ENCODE measurements around the gene HTR3D.
"Not testable (repeated sequence)": the region's sequence is repeated elsewhere in the genome, so short reads cannot be mapped to it uniquely, and the experiment has no call there.

The HTR3D gene

GRCh38 chr3:184005941-184006507 lies 25.5 kb upstream of the HTR3D start:
- no peak overlapping the region for H3K9ac ChIP-seq (ENCODE audit: low read length)
- no peaks in the 10 kb centered on the region for H3K27me3 ChIP-seq (ENCODE audit: control insufficient read depth, insufficient read depth, low read length)
- no peak overlapping the region for H3K27ac ChIP-seq (ENCODE audit: low read depth, low read length)
- no peak overlapping the region for H3K4me3 ChIP-seq (ENCODE audit: low read length)
- H3K4me1 ChIP-seq (ENCODE audit: control insufficient read depth, insufficient read depth, low read length), result no peaks in the 10 kb centered on the region
- H3K36me3 ChIP-seq (ENCODE audit: control insufficient read depth, insufficient read depth, low read length), result no peaks in the 10 kb centered on the region

GRCh38 chr3:184007143-184007813 lies 24.3 kb upstream of the HTR3D start:
- not testable (repeated sequence) for H3K36me3 ChIP-seq (ENCODE audit: control insufficient read depth, insufficient read depth, low read length); H3K4me3 ChIP-seq (ENCODE audit: low read length); H3K4me1 ChIP-seq (ENCODE audit: control insufficient read depth, insufficient read depth, low read length); H3K9ac ChIP-seq (ENCODE audit: low read length); H3K27ac ChIP-seq (ENCODE audit: low read depth, low read length); H3K27me3 ChIP-seq (ENCODE audit: control insufficient read depth, insufficient read depth, low read length)

- Histone ChIP-seq H3K9ac (ENCODE audit: low read length) (no peak overlapping the region), H3K27me3 (ENCODE audit: control insufficient read depth, insufficient read depth, low read length) (no peaks in the 10 kb centered on the region), H3K4me1 (ENCODE audit: control insufficient read depth, insufficient read depth, low read length) (no peaks in the 10 kb centered on the region), H3K36me3 (ENCODE audit: control insufficient read depth, insufficient read depth, low read length) (peaks cover 4% of the 10 kb centered on the region), H3K27ac (ENCODE audit: low read depth, low read length) (no peak overlapping the region), H3K4me3 (ENCODE audit: low read length) (no peak overlapping the region)
These were observed 23.4 kb upstream of the HTR3D start for GRCh38 chr3:184008161-184008560.

GRCh38 chr3:184011230-184011876 lies 20.2 kb upstream of the HTR3D start:
- Histone ChIP-seq H3K4me3 (ENCODE audit: low read length) (no peak overlapping the region), H3K27ac (ENCODE audit: low read depth, low read length) (no peak overlapping the region), H3K36me3 (ENCODE audit: control insufficient read depth, insufficient read depth, low read length) (peaks cover 4% of the 10 kb centered on the region), H3K9ac (ENCODE audit: low read length) (no peak overlapping the region), H3K4me1 (ENCODE audit: control insufficient read depth, insufficient read depth, low read length) (peaks cover 7% of the 10 kb centered on the region), H3K27me3 (ENCODE audit: control insufficient read depth, insufficient read depth, low read length) (no peaks in the 10 kb centered on the region)

GRCh38 chr3:184011937-184012889 lies 19.3 kb upstream of the HTR3D start:
- H3K4me3 ChIP-seq (ENCODE audit: low read length), result no peak overlapping the region
- peaks cover 10% of the 10 kb centered on the region for H3K4me1 ChIP-seq (ENCODE audit: control insufficient read depth, insufficient read depth, low read length)
- H3K27me3 ChIP-seq (ENCODE audit: control insufficient read depth, insufficient read depth, low read length), result no peaks in the 10 kb centered on the region
- no peak overlapping the region for H3K9ac ChIP-seq (ENCODE audit: low read length)
- H3K27ac ChIP-seq (ENCODE audit: low read depth, low read length), result no peak overlapping the region
- peaks cover 4% of the 10 kb centered on the region for H3K36me3 ChIP-seq (ENCODE audit: control insufficient read depth, insufficient read depth, low read length)

GRCh38 chr3:184015381-184016019 lies 16.0 kb upstream of the HTR3D start:
- no peaks in the 10 kb centered on the region for H3K27me3 ChIP-seq (ENCODE audit: control insufficient read depth, insufficient read depth, low read length)
- peaks cover 10% of the 10 kb centered on the region for H3K4me1 ChIP-seq (ENCODE audit: control insufficient read depth, insufficient read depth, low read length)
- H3K27ac ChIP-seq (ENCODE audit: low read depth, low read length), result no peak overlapping the region
- no peak overlapping the region for H3K9ac ChIP-seq (ENCODE audit: low read length)
- peaks cover 4% of the 10 kb centered on the region for H3K36me3 ChIP-seq (ENCODE audit: control insufficient read depth, insufficient read depth, low read length)
- H3K4me3 ChIP-seq (ENCODE audit: low read length), result no peak overlapping the region

- Histone ChIP-seq H3K27ac (ENCODE audit: low read depth, low read length) (no peak overlapping the region), H3K27me3 (ENCODE audit: control insufficient read depth, insufficient read depth, low read length) (no peaks in the 10 kb centered on the region), H3K4me3 (ENCODE audit: low read length) (peak overlapping the region; percentile 24), H3K36me3 (ENCODE audit: control insufficient read depth, insufficient read depth, low read length) (peaks cover 3% of the 10 kb centered on the region), H3K4me1 (ENCODE audit: control insufficient read depth, insufficient read depth, low read length) (peaks cover 10% of the 10 kb centered on the region), H3K9ac (ENCODE audit: low read length) (no peak overlapping the region)
These were observed 15.4 kb upstream of the HTR3D start for GRCh38 chr3:184016169-184016570.

GRCh38 chr3:184016811-184017671 lies 14.5 kb upstream of the HTR3D start:
- peak overlapping the region; percentile 46 for H3K9ac ChIP-seq (ENCODE audit: low read length)
- H3K36me3 ChIP-seq (ENCODE audit: control insufficient read depth, insufficient read depth, low read length), result no peaks in the 10 kb centered on the region
- peaks cover 10% of the 10 kb centered on the region for H3K4me1 ChIP-seq (ENCODE audit: control insufficient read depth, insufficient read depth, low read length)
- peak overlapping the region; percentile 100 for H3K4me3 ChIP-seq (ENCODE audit: low read length)
- H3K27ac ChIP-seq (ENCODE audit: low read depth, low read length), result peak overlapping the region; percentile 82
- no peaks in the 10 kb centered on the region for H3K27me3 ChIP-seq (ENCODE audit: control insufficient read depth, insufficient read depth, low read length)

- Histone ChIP-seq H3K27me3 (ENCODE audit: control insufficient read depth, insufficient read depth, low read length) (no peaks in the 10 kb centered on the region), H3K9ac (ENCODE audit: low read length) (peak within 1 kb of the TSS; percentile 59), H3K27ac (ENCODE audit: low read depth, low read length) (peak within 1 kb of the TSS; percentile 82), H3K4me1 (ENCODE audit: control insufficient read depth, insufficient read depth, low read length) (peaks cover 10% of the 10 kb centered on the region), H3K4me3 (ENCODE audit: low read length) (peak within 1 kb of the TSS; percentile 100), H3K36me3 (ENCODE audit: control insufficient read depth, insufficient read depth, low read length) (no peaks in the 10 kb centered on the region)
These were observed 13.7 kb upstream of the HTR3D start, which contains the start of gene ABCC5 for GRCh38 chr3:184017672-184018423. Gene ABCC5, minus strand, starts transcription at chr3:184017884. Its CDS starts 3,492 bp downstream, at chr3:184014392.

- H3K9ac ChIP-seq (ENCODE audit: low read length), result peak overlapping the region; percentile 59
- no peaks in the 10 kb centered on the region for H3K27me3 ChIP-seq (ENCODE audit: control insufficient read depth, insufficient read depth, low read length)
These were observed 13.0 kb upstream of the HTR3D start for GRCh38 chr3:184018424-184018973.

More at GRCh38 chr3:184018424-184018973, 13.0 kb upstream of the HTR3D start:
- Histone ChIP-seq H3K27ac (ENCODE audit: low read depth, low read length) (peak overlapping the region; percentile 82), H3K36me3 (ENCODE audit: control insufficient read depth, insufficient read depth, low read length) (no peaks in the 10 kb centered on the region), H3K4me3 (ENCODE audit: low read length) (peak overlapping the region; percentile 100), H3K4me1 (ENCODE audit: control insufficient read depth, insufficient read depth, low read length) (peaks cover 10% of the 10 kb centered on the region)

Measured in rectal smooth muscle tissue (tissue), 1 donor.